ENCODE data around the gene HILPDA.
"Not testable (repeated sequence)": the region's sequence is repeated elsewhere in the genome, so short reads cannot be mapped to it uniquely, and the experiment has no call there.

Gene HILPDA

DNA sequence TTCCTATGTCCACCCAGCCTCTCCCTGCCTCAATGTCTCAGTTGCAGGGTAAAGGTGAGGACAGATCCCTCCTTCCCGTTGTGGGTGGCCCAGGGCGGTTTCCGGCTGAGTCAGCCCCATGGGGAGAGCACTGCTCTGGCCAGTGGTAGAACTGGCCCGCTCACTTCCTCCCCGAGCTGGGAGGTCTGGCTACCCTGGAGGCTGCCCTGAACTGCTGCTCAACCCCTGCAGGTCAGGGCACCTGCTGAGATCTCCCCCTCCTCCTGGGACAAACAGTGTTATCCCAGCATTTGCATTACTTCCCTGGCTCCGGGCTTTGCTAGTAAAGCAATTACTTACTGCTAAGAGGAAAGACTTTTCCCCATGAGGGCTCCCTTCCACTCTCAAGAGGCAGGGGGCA, 24.5 kb upstream of the HILPDA start:
- no peak for DNase-seq (ENCODE audit: low read depth in 1 of 2, low spot score in 1 of 2)

DNA sequence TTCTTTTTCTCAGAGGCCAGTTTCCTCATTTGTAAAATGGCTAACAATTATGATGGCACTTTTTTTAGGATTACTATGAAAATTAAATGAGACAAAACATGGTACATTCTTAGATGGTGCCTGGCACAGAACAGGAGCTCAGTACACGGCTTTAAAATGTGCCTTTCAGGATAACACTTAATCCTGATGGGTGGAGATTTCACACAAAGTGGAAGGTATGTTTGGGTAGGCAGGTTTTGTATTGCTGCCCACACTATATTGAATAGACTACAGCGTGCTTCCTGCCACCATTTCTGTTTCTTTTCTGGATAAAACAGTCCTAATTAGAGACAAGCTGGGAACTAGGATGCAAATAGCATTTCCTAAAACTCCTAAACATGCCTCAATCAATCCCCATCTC, 23.9 kb upstream of the HILPDA start:
- no peak for DNase-seq (ENCODE audit: low read depth in 1 of 2, low spot score in 1 of 2)

DNA sequence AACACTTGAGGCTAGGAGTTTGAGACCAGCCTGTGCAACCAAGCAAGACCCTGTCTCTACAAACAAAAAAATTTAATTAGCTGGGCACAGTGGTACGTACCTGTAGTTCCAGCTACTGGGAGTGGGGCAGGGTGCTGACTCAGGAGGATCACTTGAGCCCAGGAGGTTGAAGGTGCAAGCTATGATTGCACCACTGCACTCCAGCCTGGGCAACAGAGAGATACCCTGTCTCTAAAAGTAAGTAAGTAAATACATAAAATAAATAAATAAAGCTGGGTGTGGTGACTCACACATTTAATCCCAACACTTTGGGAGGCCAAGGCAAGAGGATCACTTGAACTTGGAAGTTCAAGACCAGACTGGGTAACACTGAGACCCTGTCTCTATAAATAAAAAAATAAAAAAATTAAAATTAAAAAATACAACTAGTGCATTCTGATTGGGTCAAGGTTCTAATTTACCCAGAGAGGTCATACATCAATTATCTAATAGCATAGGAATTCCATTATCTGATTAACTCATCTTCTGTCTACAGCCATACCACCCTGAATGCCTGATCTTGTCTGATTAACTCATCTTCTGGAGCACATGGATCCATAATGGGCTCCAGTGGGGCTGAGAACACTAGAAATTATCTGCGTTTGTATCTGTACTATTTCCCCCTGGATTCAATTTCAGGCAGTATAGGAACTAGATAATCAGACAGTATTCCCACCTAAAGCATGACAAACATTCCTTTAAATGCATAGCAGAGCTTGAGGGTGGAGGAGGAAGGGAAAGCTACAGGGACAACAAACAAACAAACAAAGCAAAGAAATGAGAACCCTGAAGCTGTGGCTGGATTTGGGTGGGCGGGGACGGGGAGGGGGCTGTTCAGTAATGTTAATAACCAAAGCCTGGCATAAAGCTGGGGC, 21.0 kb upstream of the HILPDA start:
- DNase-seq (ENCODE audit: low read depth in 1 of 2, low spot score in 1 of 2) = no peak

DNA sequence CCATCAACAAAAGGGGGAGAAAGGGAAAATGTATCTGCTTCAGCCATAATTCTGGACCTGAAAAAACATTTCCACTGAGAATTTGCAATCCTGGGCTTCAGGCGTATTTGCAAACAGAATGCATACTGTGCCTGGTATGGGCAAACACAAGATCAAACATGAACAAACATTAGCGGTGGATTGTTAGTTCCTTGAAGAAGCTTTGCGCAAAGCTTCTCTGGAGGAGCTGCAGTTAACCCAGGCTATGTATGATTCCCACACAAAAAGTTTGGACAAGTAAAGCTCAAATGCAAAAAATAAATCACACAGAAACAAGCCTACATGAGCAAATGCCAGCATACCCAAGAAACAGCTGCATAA, 20.4 kb upstream of the HILPDA start:
- no peak for DNase-seq (ENCODE audit: low read depth in 1 of 2, low spot score in 1 of 2)

DNA sequence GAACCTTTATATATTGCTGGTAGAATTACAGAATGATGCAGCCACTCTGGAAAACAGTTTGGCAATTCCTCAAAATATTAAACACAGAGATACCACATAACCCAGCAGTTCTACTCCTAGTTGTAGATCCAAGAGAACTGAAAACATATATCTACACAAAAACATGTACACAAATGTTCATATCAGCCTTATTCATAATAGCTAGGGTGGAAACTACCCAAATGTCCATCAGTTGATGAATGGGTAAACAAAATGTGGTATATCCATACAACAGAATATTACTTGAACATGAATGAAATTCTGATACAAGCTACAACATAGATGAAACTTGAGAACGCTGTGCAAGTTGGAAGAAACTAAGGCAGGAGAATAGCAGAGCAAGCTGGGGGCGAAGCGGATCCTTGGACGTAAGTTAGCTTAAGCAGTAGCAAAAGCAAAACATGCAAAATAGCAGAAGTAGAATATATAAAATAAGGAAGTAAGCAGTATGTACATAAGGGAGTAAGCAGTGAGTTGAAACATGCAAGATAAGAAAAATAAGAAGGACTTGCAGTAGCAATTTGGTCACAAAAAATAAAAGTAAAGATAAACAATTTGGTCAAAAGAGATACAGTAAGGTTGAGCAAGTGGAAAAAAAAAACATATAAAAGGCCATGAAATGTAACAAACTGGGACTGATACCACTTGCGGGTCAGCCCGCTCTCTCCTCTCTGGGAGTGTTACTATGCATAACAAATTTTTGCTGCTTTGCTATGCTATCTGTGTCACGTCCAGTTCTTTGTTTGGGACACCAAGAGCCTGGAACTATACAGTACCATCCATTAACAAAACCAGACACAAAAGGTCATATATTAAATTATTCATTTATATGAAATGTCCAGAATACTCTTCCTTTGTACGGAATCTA, 18.0 kb upstream of the HILPDA start:
- no peak for DNase-seq (ENCODE audit: low read depth in 1 of 2, low spot score in 1 of 2)

DNA sequence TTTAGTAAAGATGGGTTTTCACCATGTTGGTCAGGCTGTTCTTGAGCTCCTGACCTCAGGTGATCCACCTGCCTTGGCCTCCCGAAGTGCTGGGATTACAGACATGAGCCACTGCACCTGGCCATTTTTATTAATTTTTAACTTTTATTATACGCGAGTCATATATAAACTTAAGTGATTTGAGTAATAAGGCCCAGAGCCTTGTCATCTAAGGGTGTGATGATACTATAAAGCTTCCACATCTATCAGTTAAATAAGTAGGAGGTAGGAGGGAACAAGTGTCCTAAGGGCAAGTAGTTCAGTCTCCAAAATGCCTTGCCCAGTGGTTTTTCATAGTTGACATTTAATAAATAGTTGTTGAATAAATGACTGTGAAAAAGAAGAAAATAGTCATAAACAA, 13.3 kb upstream of the HILPDA start:
- DNase-seq (ENCODE audit: low read depth in 1 of 2, low spot score in 1 of 2) = no peak

DNA sequence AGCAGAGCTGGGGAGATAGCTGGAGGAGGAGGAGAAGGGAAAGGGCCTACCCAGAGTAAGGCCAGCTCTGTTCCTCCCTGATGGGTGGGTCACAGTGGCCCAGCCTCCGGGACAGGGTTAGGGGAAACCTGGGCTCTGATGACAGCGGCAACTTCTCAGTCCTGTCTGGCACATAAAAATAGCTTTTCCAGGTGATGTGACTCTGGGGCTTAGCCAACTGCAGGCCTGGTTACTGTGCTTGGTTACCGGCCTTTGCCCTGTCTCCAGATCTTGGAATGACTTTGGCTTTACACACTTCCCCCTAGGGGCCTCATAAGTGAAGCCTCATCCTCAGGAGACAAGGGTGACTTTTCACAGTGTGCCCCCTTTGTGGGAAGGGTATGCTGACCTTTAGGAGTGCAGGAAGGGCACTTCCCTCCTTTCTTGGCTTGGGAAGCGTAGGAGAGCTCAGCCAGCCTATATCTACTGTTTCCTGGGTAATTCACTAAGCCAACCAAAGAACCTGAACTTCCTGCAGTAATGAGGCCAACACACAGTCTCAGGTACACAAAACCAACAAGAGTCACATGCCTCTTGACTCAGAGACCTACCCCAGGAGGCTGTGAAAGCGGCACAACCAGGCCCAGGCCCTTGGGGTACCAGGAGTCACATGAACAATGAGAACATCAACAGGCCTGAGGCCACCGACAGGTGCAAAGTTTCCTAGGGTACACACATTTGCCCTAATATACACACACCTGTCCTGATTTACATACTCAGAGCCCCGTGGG, 11.7 kb upstream of the HILPDA start:
- no peak for DNase-seq (ENCODE audit: low read depth in 1 of 2, low spot score in 1 of 2)

DNA sequence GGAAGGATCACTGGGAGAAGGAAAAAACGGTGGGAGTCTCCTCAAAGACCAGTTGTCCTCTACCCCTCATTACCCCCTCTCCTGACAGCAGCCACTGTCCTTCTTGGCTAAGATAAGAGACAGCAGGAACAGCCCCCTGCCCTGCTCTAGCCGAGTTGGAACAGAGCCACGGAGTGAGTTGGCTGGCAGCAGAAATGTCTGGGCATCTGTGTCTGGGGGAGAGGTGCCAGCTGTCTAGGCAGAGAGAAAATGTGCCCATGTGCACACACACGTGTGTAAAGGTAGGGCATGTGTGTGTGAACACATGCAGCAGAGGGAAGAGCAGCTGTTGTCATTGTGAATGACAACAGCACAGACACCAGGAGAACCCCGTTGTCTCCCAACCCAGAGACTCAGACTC, 9.4 kb upstream of the HILPDA start:
- DNase-seq (ENCODE audit: low read depth in 1 of 2, low spot score in 1 of 2) = no peak

DNA sequence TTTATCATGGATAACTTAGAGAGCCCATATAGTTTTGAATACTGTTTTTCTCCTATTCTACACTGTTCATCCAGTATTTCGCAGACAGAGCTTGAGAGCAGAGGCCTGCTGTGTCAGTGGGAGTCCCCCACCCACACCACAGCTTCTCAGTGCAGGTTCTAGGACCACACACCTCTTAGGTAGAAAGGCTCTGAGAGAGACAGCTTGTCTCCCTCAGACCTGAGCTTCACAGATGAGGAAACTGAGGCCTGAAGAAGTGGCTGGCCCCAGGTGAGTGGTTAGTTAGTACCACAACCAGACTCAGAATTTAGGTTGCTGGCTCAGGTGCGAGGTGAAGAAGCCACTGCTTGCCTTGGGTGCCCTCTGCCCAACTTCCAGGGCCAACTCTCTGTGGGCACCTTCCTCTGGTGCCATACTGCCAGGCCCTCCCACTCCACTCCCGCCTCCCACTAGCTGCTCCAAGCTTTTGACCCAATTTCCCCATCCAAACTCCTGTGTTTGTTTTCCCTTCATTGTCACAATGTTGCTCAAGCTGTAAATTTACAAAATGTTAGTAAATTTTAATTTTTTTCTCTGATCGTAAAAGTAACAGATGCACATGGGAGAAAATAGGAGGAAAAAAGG, 7.6 kb upstream of the HILPDA start:
- DNase-seq (ENCODE audit: low read depth in 1 of 2, low spot score in 1 of 2) = no peak

DNA sequence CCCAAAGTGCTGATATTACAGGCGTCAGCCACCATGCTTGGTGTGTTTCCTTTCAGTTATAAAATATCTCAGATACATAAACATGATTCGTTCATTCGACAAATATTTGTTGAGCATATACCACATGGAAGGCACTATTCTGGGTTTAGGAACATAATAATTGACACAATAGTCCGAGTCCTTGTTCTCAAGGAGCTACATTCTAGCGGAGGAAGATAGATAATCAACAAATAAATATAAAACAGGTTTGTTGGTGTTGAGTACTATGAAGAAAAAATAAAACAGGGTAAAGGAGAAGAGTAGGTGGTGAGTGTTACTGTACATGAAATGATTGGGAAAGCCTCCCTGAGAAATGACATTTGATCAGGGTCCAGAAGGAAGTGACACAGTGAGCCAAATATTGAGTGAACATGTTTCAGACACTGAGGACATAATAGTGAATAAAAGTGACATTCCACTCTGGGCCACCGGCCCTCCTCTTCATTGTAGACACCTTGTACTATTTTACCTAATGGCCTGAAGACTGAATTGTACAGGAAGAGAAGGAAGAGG, 6.9 kb upstream of the HILPDA start:
- no peak for DNase-seq (ENCODE audit: low read depth in 1 of 2, low spot score in 1 of 2)

DNA sequence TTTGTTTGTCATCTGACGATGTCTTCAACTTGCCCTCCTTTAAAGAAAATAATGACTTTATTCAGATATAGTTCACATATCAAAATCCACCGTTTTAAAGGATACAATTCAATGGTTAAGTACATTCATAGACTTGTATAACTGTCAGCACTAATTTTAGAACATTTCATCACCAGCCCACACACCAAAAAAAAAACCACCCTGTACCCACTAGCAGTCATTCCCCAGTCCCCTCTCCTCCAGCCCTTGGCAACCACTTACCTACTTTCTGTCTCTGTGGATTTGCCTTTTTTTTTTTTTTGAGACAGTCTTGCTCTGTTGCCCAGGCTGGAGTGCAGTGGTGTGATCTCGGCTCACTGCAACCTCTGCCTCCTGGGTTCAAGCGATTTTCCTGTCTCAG, 5.3 kb upstream of the HILPDA start:
- DNase-seq (ENCODE audit: low read depth in 1 of 2, low spot score in 1 of 2) = no peak

DNA sequence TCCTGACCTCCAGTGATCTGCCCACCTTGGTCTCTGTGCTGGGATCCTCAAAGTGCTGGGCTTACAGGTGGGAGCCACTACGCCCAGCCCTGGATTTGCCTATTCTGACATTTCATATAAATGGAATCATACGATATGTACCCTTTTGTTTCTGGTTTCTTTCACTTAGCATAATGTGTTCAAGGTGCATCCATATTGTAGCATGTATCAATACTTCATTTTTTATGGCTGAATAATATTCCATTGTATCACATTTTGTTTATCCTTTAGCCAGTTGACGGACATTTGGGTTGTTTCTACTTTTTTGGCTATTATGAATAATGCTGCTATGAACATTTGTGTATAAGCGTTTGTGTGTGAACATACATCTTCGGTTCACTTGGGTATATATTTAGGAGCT, 4.8 kb upstream of the HILPDA start:
- DNase-seq (ENCODE audit: low read depth in 1 of 2, low spot score in 1 of 2) = no peak

DNA sequence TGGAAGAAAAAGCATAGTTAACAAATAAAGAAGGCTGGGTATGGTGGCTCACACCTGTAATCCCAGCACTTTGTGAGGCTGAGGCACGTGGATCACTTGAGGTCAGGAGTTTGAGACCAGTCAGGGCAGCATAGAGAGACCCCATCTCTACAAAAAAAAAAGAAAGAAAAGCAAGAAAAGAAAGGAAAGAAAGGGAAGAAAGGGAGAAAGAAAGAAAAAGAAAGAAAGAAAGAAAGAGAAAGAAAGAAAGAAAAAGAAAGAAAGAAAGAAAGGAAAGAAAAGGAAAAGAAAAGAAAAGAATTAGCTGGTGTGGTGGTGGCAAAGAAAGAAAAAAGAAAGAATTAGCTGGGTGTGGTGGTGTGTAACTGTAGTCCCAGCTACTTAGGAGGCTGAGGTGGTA, 3.1 kb upstream of the HILPDA start:
- no peak for DNase-seq (ENCODE audit: low read depth in 1 of 2, low spot score in 1 of 2)

DNA sequence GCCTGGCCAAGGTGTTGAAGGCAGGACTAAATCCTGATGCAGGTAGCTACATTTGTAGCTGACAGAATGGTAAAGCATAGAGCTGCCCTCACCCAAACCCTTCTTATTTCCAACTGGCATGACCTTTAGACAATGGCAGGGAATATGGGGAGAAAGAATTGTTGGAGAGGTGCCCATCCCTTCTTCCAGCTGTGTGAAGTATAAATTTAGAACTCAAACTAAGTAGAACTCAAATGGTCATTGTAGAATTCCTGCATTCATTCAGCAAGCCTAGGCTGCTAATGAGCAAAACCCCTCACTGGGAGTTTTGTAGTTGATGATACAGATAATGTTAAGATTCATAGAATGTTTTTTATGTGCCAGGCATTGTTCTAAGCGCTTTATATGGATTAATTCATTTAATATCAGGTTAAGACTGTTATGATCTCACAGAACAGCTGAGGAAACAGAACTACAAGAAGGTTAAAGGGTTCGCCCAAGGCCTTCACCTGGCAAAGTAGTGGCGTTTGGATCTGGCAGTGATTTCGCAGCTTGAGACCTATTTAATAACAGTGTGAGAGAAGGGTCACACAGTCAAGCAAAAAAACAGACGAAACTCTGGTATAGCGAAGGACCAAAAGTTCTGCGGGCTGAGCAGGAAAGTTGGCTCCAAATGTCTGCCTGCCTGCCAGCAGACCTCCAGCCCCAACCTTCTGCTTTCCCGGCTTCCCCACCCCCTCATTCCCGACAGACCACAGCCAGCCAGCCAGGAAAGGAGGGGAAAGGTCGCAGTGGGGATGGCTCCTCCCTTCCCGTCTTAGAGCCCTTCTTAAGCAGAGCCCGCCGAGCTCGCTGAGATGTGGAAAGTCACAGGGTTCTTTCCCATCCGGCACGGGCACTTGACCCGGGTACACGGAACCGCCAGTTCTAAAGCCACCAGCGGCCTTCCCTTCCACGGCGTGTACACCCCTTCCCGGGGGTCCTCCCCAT, 1.6 kb upstream of the HILPDA start:
- DNase-seq (ENCODE audit: low read depth in 1 of 2, low spot score in 1 of 2) = no peak

DNA sequence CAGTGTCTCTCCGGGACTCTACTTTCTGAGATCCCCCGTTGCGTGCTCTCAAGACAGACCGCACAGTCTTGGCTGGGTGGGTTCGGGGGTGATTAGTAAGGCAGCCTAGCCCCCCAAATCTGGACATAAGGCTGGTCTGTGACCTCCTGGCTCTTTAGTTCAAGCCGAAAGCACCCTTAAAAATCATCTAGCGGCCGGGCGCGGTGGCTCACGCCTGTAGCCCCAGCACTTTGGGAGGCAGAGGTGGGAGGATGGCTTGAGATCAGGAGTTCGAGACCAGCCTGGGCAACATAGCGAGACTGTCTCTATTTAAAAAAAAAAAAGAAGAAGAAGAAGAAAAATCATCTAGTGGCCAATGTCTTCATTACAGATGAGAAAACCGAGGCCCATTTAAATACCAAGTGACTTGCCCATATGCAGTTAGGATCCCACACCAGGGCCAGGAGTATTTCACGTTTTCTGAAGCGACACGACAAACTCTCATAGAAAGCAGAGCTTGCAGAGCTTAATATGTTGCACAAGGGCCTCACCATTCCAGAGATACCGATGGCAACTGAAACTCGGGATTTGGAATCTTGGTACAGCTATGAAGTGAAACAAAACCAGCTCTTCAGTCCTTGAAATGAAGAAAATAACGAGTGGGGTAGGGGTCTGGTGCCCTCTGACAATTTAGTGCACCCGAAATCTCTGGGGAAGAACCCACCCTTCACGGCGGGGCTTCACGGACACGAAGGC, 703 bp upstream of the HILPDA start:
- DNase-seq (ENCODE audit: low read depth in 1 of 2, low spot score in 1 of 2) = no peak

DNA sequence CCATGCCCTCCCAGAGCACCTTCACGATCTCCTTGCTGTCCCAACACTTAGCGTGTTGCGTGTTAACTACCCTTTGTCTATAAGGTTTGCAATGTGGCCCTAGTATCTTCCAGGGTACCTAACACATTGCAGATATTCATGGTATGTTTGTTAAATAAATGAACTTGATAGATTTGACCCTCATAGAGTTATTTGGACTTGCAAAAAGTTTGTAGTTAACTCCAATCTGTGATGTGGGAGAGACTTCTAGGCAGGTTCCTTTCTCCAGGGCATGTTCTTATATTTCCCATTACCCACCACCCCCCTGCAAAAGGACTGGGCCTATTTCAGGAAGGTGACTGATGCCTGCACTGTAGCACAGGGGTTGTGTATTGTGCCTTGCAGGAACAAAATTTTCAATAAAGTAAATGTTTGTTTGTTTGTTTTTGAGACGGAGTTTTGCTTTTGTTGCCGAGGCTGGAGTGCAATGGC, 612 bp downstream of the HILPDA start:
- no peak for DNase-seq (ENCODE audit: low read depth in 1 of 2, low spot score in 1 of 2)

DNA sequence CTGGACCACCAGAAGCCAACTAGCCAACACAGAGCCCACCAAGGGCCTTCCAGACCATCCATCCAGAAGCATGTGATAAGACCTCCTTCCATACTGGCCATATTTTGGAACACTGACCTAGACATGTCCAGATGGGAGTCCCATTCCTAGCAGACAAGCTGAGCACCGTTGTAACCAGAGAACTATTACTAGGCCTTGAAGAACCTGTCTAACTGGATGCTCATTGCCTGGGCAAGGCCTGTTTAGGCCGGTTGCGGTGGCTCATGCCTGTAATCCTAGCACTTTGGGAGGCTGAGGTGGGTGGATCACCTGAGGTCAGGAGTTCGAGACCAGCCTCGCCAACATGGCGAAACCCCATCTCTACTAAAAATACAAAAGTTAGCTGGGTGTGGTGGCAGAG, 1.7 kb downstream of the HILPDA start:
- not testable (repeated sequence) for DNase-seq (ENCODE audit: low read depth in 1 of 2, low spot score in 1 of 2)

DNA sequence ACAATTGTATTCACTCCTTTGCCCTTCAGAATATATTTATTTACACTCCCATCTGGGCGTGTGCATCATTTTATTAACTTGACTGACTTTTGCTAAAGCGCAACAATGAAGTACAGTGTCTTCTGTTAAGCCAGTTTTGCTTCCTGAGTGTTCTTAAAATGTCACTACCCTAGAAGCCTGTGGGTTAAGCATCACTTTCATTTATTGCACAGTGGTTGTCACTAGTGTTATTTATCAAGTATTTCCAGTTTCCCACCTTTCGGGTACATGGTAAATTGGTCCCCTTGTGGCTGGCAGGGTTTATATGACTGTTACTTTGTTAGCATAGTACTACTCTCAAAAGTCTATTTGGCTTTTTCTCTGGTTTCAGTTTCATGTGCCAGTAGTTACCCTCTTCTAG, 3.3 kb downstream of the HILPDA start:
- no peak for DNase-seq (ENCODE audit: low read depth in 1 of 2, low spot score in 1 of 2)

DNA sequence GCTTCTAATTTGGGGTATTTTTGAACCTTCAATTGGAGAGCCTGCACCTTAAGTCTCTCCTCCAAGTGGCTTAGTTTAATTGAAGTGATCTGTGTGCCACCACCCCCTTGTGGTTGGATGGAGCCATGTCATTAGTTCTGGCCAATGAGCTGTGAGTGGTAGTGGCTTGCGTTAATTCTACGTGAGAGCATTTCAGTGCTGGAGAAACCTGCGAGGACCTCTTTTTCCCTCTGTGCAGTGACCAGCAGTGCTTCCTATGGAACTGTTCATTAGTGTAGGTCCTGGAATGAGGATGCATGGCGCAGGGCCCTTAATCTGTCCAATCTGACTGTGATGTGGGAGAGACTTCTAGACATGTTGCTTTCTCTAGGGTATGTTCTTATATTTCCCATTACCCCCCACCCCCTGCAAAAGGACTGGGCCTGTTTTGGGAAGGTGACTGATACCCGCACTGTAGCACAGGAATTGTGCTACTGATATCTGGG, 3.8 kb downstream of the HILPDA start:
- peak; percentile 36 to 40 for DNase-seq (ENCODE audit: low read depth in 1 of 2, low spot score in 1 of 2)
